H1 (cell line): ENCODE data around the gene HGD. TPM values are rescaled to one million over a fixed set of nuclear protein-coding genes. Genes with fewer than 3 reads are reported as not detected.

ENCODE experiments used
- CTCF ChIA-PET: fragments of 300-600 bp; sonication (Branson Sonifier 250); formaldehyde crosslinking; loops from one replicate; lab custom pipeline; 2021; ENCODE audit not compliant: partially characterized antibody; lab: Charles Lee
- POLR2A ChIA-PET: fragments of 300-600 bp; sonication (Branson Sonifier 250); formaldehyde crosslinking; loops from one replicate; lab custom pipeline; 2021; ENCODE audit warnings: inconsistent platforms; ENCODE audit not compliant: partially characterized antibody; lab: Charles Lee
- DNase-seq, 2 experiments: peaks; one replicate each; pipeline versions ENCODE4 v3.0.0 to v3.0.0-alpha.2; 2010 to 2022; ENCODE audit warnings: low spot score in 2 of 2, low read depth in 1 of 2, mixed read lengths in 1 of 2
- FAIRE-seq: peaks from 2 replicates; lab custom pipeline; 2011; peaks lifted over from hg19 to GRCh38; lab: Jason Lieb, UNC
- H2AFZ ChIP-seq: 2 replicates; pipeline ENCODE4 v1.8.1; 2012; ENCODE audit warnings: low read length, inconsistent platforms
- H2AK5ac ChIP-seq: 2 replicates; pipeline ENCODE4 v1.6.1; 2013; ENCODE audit warnings: low read depth, low read length
- H2BK120ac ChIP-seq: replicated peaks from 2 replicates; pipeline ENCODE3; 2013; ENCODE audit warnings: low read depth, low read length, inconsistent platforms
- H2BK12ac ChIP-seq: 2 replicates; pipeline ENCODE4 v1.6.1; 2013; ENCODE audit warnings: low read depth, low read length
- H2BK15ac ChIP-seq: 2 replicates; pipeline ENCODE4 v1.6.1; 2013; ENCODE audit warnings: low read length
- H2BK20ac ChIP-seq: 2 replicates; pipeline ENCODE4 v1.6.1; 2013; ENCODE audit warnings: low read length
- H2BK5ac ChIP-seq: 2 replicates; pipeline ENCODE4 v1.6.1; 2013; ENCODE audit warnings: low read depth, low read length
- H3K14ac ChIP-seq: 2 replicates; pipeline ENCODE4 v1.6.1; 2013; ENCODE audit warnings: inconsistent platforms; ENCODE audit not compliant: insufficient read length
- H3K18ac ChIP-seq: 2 replicates; pipeline ENCODE4 v1.6.1; 2013; ENCODE audit warnings: low read length; ENCODE audit errors: extremely low read depth
- H3K23ac ChIP-seq: 2 replicates; pipeline ENCODE4 v1.6.1; 2013; ENCODE audit warnings: inconsistent platforms; ENCODE audit not compliant: insufficient read length
- H3K23me2 ChIP-seq: 2 replicates; pipeline ENCODE4 v1.6.1; 2013; ENCODE audit warnings: low read depth, low read length
- H3K27ac ChIP-seq: 2 replicates; pipeline ENCODE4 v1.6.1; 2011; ENCODE audit warnings: low read depth, low read length, inconsistent platforms
- H3K27me3 ChIP-seq, 4 experiments: replicated peaks in 1 of 4; 1 replicate in 1 of 4; 2 replicates in 3 of 4; pipeline versions ENCODE4 v1.6.1 to v1.8.1; 2011 to 2013; ENCODE audit warnings: low read length in 3 of 4, mild to moderate bottlenecking in 3 of 4, inconsistent platforms in 2 of 4, mixed read lengths in 2 of 4, moderate library complexity in 1 of 4; ENCODE audit not compliant: control insufficient read depth in 3 of 4, insufficient read depth in 3 of 4; ENCODE audit errors: extremely low read depth in 1 of 4
- H3K36me3 ChIP-seq, 4 experiments: 2 replicates each; pipeline versions ENCODE4 v1.6.1 to v1.8.1; 2011 to 2013; ENCODE audit warnings: mild to moderate bottlenecking in 4 of 4, low read length in 3 of 4, moderate library complexity in 2 of 4, control low read depth in 1 of 4, inconsistent platforms in 1 of 4; ENCODE audit not compliant: insufficient read depth in 4 of 4, control insufficient read depth in 2 of 4
- H3K4ac ChIP-seq: replicated peaks from 2 replicates; pipeline ENCODE3; 2013; ENCODE audit warnings: low read length, low read depth, mixed read lengths, inconsistent platforms; ENCODE audit not compliant: insufficient read length
- H3K4me1 ChIP-seq, 4 experiments: replicated peaks in 1 of 4; 1 replicate in 1 of 4; 2 replicates in 3 of 4; pipeline versions ENCODE4 v1.6.1 to v1.8.1; 2011 to 2013; ENCODE audit warnings: low read length in 3 of 4, inconsistent platforms in 2 of 4, mixed read lengths in 1 of 4; ENCODE audit not compliant: insufficient read depth in 4 of 4, control insufficient read depth in 3 of 4
- H3K4me2 ChIP-seq, 2 experiments: 2 replicates each; pipeline versions ENCODE4 v1.6.1 to v1.8.1; 2011 to 2013; ENCODE audit warnings: low read depth in 2 of 2, low read length in 2 of 2, control low read depth in 1 of 2, inconsistent platforms in 1 of 2, mild to moderate bottlenecking in 1 of 2; ENCODE audit not compliant: insufficient read depth in 1 of 2
- H3K4me3 ChIP-seq, 4 experiments: fragments of 200-600, 300-600 bp in 1 of 4; sonication (generic), shearing (Covaris generic), sonication (Bioruptor Twin) in 1 of 4; 2 replicates each; pipeline versions ENCODE4 v1.5.1 to v1.8.1; 2011 to 2016; ENCODE audit warnings: low read length in 4 of 4, low read depth in 3 of 4, control low read depth in 2 of 4, inconsistent platforms in 2 of 4, mild to moderate bottlenecking in 2 of 4, mixed read lengths in 1 of 4, moderate library complexity in 1 of 4; ENCODE audit not compliant: insufficient read depth in 2 of 4; ENCODE audit errors: extremely low read depth in 1 of 4
- H3K56ac ChIP-seq: replicated peaks from 2 replicates; pipeline ENCODE3; 2013; ENCODE audit warnings: low read depth, mild to moderate bottlenecking, mixed read lengths, low read length, inconsistent platforms; ENCODE audit not compliant: insufficient read length
- H3K79me1 ChIP-seq: 2 replicates; pipeline ENCODE4 v1.6.1; 2013; ENCODE audit warnings: low read depth, low read length, control low read depth
- H3K79me2 ChIP-seq, 2 experiments: 2 replicates each; pipeline versions ENCODE4 v1.6.1 to v1.8.1; 2012 to 2013; ENCODE audit warnings: low read length in 2 of 2, mild to moderate bottlenecking in 2 of 2, inconsistent platforms in 1 of 2; ENCODE audit not compliant: insufficient read depth in 2 of 2, control insufficient read depth in 1 of 2
- H3K9ac ChIP-seq, 4 experiments: replicated peaks in 1 of 4; 1 replicate in 1 of 4; 2 replicates in 3 of 4; pipeline versions ENCODE4 v1.6.1 to v1.8.1; 2011 to 2013; ENCODE audit warnings: low read depth in 3 of 4, low read length in 3 of 4, control low read depth in 2 of 4, mild to moderate bottlenecking in 2 of 4, moderate library complexity in 2 of 4, inconsistent platforms in 1 of 4; ENCODE audit errors: extremely low read depth in 1 of 4
- H3K9me3 ChIP-seq, 2 experiments: 2 replicates each; pipeline versions ENCODE4 v1.6.1 to v1.8.1; 2012 to 2013; ENCODE audit warnings: mild to moderate bottlenecking in 2 of 2, moderate library complexity in 2 of 2, control low read depth in 1 of 2, inconsistent platforms in 1 of 2, low read depth in 1 of 2, low read length in 1 of 2, mixed read lengths in 1 of 2; ENCODE audit not compliant: insufficient read depth in 2 of 2
- H4K20me1 ChIP-seq, 2 experiments: replicated peaks in 1 of 2; 2 replicates each; pipeline versions ENCODE3 to v1.8.1; 2011 to 2013; ENCODE audit warnings: inconsistent platforms in 2 of 2, low read length in 2 of 2, mild to moderate bottlenecking in 1 of 2; ENCODE audit not compliant: insufficient read depth in 2 of 2, control insufficient read depth in 1 of 2
- H4K5ac ChIP-seq: 2 replicates; pipeline ENCODE4 v1.6.1; 2013; ENCODE audit warnings: low read length, low read depth, mixed read lengths, inconsistent platforms; ENCODE audit not compliant: insufficient read length
- H4K8ac ChIP-seq: 2 replicates; pipeline ENCODE4 v1.8.0; 2013; ENCODE audit warnings: mild to moderate bottlenecking, moderate library complexity, low read length, inconsistent platforms; ENCODE audit not compliant: insufficient read depth; ENCODE audit errors: extremely low read depth
- H4K91ac ChIP-seq: replicated peaks from 2 replicates; pipeline ENCODE3; 2013; ENCODE audit warnings: low read length, mixed read lengths, inconsistent platforms; ENCODE audit not compliant: insufficient read length
- BACH1 ChIP-seq: IDR thresholded peaks from 2 replicates; pipeline ENCODE4 v1.6.1; 2012; ENCODE audit warnings: low read length, improper control_type of control experiment
- CBX8 ChIP-seq: fragments of 300-800, 300-1000 bp; sonication (generic); IDR thresholded peaks from 2 replicates; pipeline ENCODE4 v1.7.1; 2016; ENCODE audit warnings: low read depth, low read length, borderline replicate concordance
- EGR1 ChIP-seq: IDR thresholded peaks from 2 replicates; pipeline ENCODE4 v1.6.1; 2011; ENCODE audit warnings: low read depth, low read length, borderline replicate concordance
- WGBS, 2 experiments: shearing (Covaris generic) in 1 of 2; methylation state at CpG; one replicate each; pipeline versions ENCODE4 v1.1.6 to v1.1.7; 2013 to 2015; ENCODE audit warnings: low lambda C conversion rate in 2 of 2, mixed read lengths in 2 of 2, inconsistent platforms in 1 of 2, low coverage in 1 of 2, missing lambda C conversion rate in 1 of 2; ENCODE audit not compliant: insufficient replicate concordance in 2 of 2, insufficient coverage in 1 of 2, insufficient read length in 1 of 2; ENCODE audit errors: extremely low coverage in 1 of 2, missing lambda C conversion rate in 1 of 2; 5-methylcytosine and 5-hydroxymethylcytosine counted together
- polyA plus RNA-seq, 7 experiments: library from polyadenylated mRNA; depleted of rRNA in 3 of 7; stranded (reverse) in 5 of 7; unstranded in 2 of 7; fragments of >200 nt in 5 of 7; fragments of 200-250 nt in 2 of 7; gene quantifications; 1 replicate in 5 of 7; 2 replicates in 1 of 7; 4 replicates in 1 of 7; pipeline versions ENCODE4 v1.2.1 to v1.2.3, GENCODE V29; 2011 to 2013; ENCODE audit warnings: missing spikeins in 2 of 7, mixed read lengths in 2 of 7
- total RNA-seq: library from RNA; stranded (reverse); fragmentation: NEBNext Ultra II Directional; extraction: Animal tissue kit (Norgen Biotek cat#: 25700); gene quantifications from 2 replicates; pipeline ENCODE4 v1.2.1, GENCODE V29; 2021

HGD gene
- total and polyA plus RNA-seq, 2 of the 8 experiments (the other 6 are each of a cell fraction or from before 2014, with no cell fraction given) = 0.11 TPM; not detected in 1

DNA sequence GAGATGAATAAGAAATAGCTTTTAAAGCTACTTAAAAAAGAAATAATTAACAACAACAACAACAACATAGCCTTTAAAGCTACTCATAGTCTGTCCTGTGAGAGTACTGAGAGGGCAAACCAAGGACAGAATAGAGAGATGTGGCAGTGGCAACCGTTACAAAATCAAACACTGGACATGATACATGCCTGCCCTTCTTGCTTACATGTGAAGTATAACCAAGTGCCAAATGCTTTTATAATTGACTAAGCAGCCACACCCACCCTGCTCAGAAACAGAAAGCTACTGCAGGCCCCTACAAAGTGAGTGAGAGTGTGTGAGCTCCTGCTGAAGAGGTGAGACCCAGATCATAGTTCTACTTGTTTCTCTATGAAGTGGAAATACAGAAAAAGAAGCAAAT lies 47.5 kb downstream of the HGD start:
- H3K23ac ChIP-seq = no peak overlapping the region
- H2BK120ac ChIP-seq = no peak overlapping the region
- TF ChIP-seq BACH1 (no peak), CBX8 (no peak), EGR1 (no peak)
- H3K4me2 ChIP-seq = no peak overlapping the region
- H2AK5ac ChIP-seq = no peak overlapping the region
- ChIA-PET CTCF (interaction anchor here (0.7 to 1.8 kb wide), 5 partner anchors 8 to 160 kb away, joined by 3 to 8 read pairs (median 3); no protein-coding TSS in a partner anchor), POLR2A (interaction anchor here (0.8 to 0.9 kb wide), 2 partner anchors 9 to 85 kb away, joined by 3 read pairs; no protein-coding TSS in a partner anchor)
- H3K4ac ChIP-seq = no peak overlapping the region
- H3K9me3 ChIP-seq = peaks cover 0 to 3% of the 10 kb centered on the region in 2 experiments; a peak in 2 of 4 replicates
- H3K36me3 ChIP-seq = no peaks in the 10 kb centered on the region; a peak in 1 of 8 replicates
- no peaks in the 10 kb centered on the region for H3K4me1 ChIP-seq
- no peak overlapping the region for H2BK5ac ChIP-seq
- no peak overlapping the region for H3K56ac ChIP-seq
- H3K18ac ChIP-seq = no peak overlapping the region
- H3K27ac ChIP-seq = no peak overlapping the region
- no peaks in the 10 kb centered on the region for H3K79me1 ChIP-seq
- H3K9ac ChIP-seq = no peak overlapping the region
- DNase-seq (no peak), FAIRE-seq (no peak)
- H2BK12ac ChIP-seq = no peak overlapping the region
- H4K5ac ChIP-seq = no peak overlapping the region
- no peaks in the 10 kb centered on the region for H3K27me3 ChIP-seq
- H2BK20ac ChIP-seq = no peak overlapping the region
- H4K20me1 ChIP-seq = no peaks in the 10 kb centered on the region
- H3K23me2 ChIP-seq = no peaks in the 10 kb centered on the region
- H3K14ac ChIP-seq = no peak overlapping the region
- 67% methylated on average over 1 of the region's 1 CpG; no CpG with 5 or more reads in 1 of the 2 experiments for WGBS, 2 experiments
- no peak overlapping the region for H2BK15ac ChIP-seq
- H4K8ac ChIP-seq = no peak overlapping the region
- no peak overlapping the region for H3K4me3 ChIP-seq
- no peak overlapping the region for H2AFZ ChIP-seq
- no peak overlapping the region for H4K91ac ChIP-seq
- H3K79me2 ChIP-seq = no peaks in the 10 kb centered on the region
